22Rv1 (cell line): Measurements from ENCODE around the gene ENKD1.

Experiments used
- ZFX ChIP-seq: fragments of 450-650 bp; IDR thresholded peaks from 2 replicates; pipeline ENCODE4 v1.6.1; 2017; ENCODE audit warnings: antibody characterized with exemption, borderline replicate concordance
- TF ChIP-seq, protein P1 (sequence below): fragments of 450-650 bp; IDR thresholded peaks from 2 replicates; pipeline ENCODE4 v1.5.1; 2017; ENCODE audit warnings: mild to moderate bottlenecking

DNA sequence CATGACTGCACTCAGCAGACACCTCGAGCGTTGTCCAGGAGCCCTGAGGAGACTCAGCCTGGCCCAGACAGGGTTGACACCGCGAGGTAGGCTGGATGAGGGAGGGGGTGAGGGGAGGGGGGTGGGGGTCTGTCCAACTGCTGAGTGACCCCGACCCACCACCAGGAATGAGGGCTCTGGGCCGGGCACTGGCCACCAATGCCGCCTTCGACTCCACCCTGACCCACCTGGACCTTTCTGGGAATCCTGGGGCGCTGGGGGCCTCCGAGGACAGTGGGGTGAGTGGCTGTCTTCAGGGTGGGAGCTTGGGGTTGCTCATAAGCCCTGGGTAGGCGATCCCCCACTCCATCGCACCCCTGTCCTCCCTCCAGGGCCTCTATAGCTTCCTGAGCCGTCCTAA lies 18.9 kb downstream of the ENKD1 start:
- TF ChIP-seq, protein P1, sequence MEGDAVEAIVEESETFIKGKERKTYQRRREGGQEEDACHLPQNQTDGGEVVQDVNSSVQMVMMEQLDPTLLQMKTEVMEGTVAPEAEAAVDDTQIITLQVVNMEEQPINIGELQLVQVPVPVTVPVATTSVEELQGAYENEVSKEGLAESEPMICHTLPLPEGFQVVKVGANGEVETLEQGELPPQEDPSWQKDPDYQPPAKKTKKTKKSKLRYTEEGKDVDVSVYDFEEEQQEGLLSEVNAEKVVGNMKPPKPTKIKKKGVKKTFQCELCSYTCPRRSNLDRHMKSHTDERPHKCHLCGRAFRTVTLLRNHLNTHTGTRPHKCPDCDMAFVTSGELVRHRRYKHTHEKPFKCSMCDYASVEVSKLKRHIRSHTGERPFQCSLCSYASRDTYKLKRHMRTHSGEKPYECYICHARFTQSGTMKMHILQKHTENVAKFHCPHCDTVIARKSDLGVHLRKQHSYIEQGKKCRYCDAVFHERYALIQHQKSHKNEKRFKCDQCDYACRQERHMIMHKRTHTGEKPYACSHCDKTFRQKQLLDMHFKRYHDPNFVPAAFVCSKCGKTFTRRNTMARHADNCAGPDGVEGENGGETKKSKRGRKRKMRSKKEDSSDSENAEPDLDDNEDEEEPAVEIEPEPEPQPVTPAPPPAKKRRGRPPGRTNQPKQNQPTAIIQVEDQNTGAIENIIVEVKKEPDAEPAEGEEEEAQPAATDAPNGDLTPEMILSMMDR, result no peak
- no peak for TF ChIP-seq ZFX
